GM12872 (cell line): ENCODE results near the gene SIPA1L3.

Source experiments
- TF ChIP-seq, protein P1 (sequence below): IDR thresholded peaks from 3 replicates; pipeline ENCODE4 v1.5.1; 2011; ENCODE audit warnings: low read depth, mild to moderate bottlenecking, low read length, moderate library complexity; ENCODE audit not compliant: insufficient read depth

Gene SIPA1L3

DNA sequence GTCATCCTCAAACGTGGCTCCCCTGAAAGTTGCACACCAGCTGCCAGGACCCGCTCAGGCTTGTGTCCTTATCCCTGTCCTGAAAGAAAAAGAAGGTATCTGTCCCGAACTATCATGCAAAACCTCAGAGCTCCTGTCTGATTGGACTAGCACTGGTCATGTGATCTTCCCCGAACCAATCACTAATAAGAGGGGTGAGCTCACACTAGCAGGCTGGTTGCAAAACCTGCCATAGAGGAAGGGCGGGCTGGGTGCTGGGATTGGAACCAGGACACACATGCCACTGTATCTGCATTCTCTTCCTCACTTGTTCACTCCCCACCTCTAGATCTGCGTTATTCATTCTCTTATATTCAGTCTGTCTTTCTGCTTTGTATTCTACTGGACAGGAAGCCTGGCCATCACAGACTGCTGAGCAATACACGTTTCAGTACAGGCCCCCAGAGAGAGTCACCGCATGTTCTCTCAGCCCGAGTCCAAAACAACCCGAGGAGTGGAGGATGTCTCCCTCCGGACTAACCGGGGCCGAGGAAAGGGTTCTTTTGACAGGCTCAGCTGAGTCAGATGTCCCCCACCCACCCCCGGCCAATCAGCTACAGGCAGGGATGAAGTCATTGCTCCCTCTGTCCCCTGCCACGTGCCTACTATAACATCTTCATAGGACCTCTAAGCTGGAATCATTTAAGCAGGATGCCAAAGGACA lies 97.7 kb downstream of the SIPA1L3 start:
- TF ChIP-seq, protein P1, sequence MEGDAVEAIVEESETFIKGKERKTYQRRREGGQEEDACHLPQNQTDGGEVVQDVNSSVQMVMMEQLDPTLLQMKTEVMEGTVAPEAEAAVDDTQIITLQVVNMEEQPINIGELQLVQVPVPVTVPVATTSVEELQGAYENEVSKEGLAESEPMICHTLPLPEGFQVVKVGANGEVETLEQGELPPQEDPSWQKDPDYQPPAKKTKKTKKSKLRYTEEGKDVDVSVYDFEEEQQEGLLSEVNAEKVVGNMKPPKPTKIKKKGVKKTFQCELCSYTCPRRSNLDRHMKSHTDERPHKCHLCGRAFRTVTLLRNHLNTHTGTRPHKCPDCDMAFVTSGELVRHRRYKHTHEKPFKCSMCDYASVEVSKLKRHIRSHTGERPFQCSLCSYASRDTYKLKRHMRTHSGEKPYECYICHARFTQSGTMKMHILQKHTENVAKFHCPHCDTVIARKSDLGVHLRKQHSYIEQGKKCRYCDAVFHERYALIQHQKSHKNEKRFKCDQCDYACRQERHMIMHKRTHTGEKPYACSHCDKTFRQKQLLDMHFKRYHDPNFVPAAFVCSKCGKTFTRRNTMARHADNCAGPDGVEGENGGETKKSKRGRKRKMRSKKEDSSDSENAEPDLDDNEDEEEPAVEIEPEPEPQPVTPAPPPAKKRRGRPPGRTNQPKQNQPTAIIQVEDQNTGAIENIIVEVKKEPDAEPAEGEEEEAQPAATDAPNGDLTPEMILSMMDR: no peak

DNA sequence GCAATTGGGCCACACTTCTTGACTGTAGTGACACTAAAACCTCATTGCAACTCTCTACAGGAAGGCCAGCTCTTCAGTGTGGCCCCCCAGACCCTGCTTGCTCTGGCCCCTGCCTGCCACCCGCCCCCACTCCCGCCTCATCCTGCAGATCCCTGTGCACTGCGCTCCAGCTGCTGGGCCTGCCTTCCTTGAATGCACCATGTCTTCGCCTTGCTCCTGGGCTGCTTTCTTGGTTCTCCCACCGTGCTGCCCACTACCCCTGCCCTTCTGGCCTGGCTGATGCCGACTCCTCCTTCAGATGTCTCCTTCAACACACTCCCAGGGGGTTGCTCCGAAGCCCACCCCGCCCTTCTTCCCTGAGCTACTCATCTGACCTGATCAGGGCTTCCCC lies 98.2 kb downstream of the SIPA1L3 start:
- TF ChIP-seq, protein P1: no peak

DNA sequence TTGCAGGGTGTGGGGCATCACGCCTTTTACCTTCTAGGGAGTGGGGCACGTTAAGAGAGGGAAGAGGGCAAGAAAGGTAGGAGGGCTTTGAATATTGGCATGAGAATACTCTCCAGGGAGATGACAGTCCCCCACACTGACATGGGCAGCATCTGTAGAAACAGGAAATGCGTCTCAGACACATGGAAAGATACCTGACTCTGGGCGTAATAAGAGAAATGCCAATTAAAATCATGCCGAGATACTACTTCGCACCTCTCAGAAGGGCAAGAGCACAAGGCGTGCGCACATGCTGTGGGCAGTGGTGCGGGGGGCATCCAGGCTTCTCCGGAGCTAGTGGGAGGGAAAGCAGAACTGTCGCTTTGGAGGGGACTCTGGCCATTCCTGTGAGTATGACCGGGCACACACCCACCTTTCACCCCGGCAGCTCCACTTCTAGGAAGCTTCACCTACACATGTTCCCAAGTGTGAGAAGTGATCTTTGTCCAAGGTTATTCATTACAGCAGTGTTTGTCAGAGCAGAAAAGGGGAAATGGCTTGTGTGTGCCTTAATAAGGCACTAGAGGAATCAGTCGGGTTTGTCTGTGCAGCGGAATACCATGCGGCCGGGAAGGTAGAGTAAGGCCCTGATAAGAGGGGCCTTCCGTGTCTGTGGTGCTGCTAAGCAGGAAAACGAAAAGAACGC lies 99.5 kb downstream of the SIPA1L3 start:
- TF ChIP-seq, protein P1: no peak

DNA sequence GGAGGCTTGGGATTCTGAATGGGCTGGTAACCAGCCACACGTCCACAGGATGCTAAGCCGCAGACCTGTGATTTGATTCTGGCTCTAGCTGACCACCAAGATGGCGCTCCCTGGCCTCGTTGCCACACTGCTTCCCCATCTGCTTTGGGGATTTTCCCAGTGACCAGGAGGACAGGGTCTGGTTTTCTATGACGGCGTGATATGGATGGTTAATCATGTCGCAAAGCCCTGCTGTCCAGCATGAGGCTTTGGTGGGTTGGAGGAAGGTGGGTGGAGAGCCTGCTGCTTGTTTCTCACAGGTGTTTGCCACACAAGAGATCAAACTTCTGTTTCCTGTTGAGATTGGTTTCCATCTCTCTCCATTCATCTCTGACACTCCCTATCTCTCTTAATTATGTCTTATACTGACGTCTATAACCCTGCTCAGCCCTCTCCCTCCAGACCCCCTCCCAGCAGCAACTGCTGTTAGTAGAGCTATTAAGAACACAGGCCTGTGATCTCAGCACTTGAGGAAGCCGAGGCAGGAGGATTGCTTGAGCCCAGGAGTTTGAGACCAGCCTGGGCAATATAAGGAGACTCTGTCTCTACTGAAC lies 102.7 kb downstream of the SIPA1L3 start:
- TF ChIP-seq, protein P1: no peak

DNA sequence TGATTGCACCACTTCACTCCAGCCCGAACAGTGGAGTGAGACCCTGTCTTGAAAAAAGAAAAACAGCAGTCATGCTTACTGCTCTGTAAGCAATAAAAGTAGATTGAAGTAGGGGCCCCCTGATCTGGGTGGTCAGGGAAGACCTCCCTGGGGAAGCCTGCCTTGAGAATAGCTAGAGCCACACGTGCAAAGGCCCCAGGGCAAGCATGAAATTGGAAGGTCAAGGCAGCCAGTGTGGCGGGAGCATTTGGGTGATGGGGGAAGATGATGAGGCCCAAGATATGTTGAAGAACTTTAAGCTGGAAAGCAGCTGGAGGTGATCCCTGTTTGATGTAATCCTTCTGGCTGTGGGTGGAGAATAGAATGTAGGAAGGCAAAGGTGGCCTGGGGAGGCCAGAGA lies 104.4 kb downstream of the SIPA1L3 start:
- TF ChIP-seq, protein P1: no peak

DNA sequence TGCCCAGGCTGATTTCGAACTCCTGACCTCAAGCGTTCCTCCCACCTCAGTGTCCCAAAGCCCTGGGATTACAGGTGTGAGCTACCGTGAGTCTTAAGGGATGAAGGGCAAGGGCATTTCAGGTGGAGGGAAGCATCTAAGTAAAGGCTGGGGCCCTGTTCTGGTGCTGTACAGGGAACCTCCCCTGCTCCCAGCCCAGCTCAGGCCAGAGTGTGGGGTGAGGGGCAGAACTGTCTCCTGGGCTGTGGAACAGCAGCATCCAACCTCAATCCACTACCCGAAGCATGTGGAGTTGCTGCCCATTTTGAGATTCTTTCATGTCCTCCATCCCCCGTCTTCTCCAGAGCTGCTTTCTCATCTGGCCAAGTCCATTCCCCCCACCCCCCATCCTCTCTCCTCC lies 105.3 kb downstream of the SIPA1L3 start:
- TF ChIP-seq, protein P1: no peak

DNA sequence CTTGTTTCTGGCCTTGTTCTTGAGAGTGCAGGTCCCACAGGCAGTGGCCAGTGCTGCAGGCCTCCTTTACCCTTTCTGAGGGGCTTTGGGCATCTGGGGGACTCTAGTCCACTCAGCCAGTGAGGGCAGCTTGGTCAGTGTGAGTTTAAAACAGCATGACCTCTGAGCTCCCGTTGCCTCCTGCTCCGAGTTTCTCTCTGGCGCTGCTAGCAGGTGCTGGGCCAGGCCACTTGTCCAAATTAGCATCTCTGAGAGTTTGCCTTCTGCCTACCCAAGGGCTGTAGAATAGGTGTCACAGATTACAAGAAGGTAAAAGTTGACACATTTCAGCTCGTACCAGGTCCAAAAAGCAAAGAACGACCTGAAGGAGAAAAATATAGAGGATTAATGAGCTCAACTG lies 105.9 kb downstream of the SIPA1L3 start:
- TF ChIP-seq, protein P1: no peak
